GM19467 (cell line): ENCODE data around the gene RAF1.
"Not testable (repeated sequence)": the region's sequence is repeated elsewhere in the genome, so short reads cannot be mapped to it uniquely, and the experiment has no call there.

Experiments
- ATAC-seq: cut with Tn5 transposase; IDR thresholded peaks from one replicate; pipeline ENCODE4 v1.9.1; 2021; ENCODE audit warnings: mild to moderate bottlenecking, moderate library complexity; ENCODE audit not compliant: unreplicated experiment

RAF1 gene

DNA sequence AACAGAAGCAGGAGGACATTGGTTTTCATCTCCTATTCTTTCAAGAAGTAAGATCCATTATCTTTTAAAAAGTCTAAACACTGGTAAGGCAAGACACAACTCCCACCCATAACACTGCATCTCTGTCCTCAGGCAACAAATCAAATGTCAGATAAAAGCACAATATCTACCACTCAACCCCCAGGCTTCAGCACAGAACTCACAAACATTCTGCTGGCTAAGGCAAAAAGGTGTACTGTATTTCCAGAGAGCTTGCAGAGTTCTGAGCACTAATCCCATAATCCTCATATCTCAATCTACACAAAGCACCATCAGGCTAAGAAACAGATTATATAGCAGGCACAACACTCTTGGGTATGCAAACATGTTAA lies 20.9 kb downstream of the RAF1 start:
- no peak for ATAC-seq

GRCh38 chr3:12640853-12641252 lies 23.1 kb downstream of the RAF1 start:
- ATAC-seq, result not testable (repeated sequence)

- no peak for ATAC-seq
Observed at GRCh38 chr3:12638105-12638504, 25.8 kb downstream of the RAF1 start.

GRCh38 chr3:12633108-12633507 lies 30.8 kb downstream of the RAF1 start:
- ATAC-seq, result no peak

DNA sequence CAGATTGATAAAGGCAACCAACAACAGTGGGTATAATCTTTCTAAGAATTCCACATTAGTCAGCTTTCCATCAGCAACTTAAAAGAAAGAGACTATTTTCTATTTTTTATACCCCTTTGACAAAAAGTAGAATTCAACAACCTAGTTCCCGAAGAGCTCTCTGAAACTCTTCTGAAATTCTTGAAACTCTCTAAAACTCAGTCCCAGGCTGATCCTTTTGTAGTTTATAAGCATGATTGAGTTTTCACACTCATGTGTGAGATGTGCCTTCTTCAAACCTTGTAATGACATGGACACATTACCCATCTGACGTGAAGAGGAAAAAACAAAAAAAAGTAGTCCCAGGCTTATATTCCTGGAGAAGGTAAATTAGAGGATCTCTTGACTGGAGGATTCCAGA lies 31.4 kb downstream of the RAF1 start:
- ATAC-seq, result no peak

GRCh38 chr3:12630843-12631242 lies 33.1 kb downstream of the RAF1 start:
- ATAC-seq, result not testable (repeated sequence)

DNA sequence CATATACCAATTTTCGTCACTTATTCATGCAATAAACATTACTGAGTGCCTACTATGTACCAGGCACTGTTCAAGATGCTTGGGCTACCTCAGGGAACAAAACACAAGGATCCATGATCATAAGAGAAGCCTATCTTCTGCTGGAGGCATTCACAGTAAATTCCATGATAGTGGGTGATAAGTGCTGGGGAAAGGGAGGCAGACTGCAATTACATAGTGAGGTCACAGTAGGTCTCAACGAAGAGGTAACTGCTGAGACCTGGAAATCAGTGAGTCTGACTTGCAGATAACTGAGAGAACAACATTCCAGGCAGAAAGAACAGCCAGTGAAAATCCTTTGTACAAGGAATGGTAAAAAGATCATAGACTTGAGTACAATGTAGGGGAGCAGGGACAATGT lies 33.6 kb downstream of the RAF1 start:
- ATAC-seq, result no peak

- no peak for ATAC-seq
Observed at GRCh38 chr3:12629560-12629959, 34.4 kb downstream of the RAF1 start.

- ATAC-seq, result no peak
Observed at GRCh38 chr3:12628813-12629212, 35.1 kb downstream of the RAF1 start.

GRCh38 chr3:12627370-12627769 lies 36.5 kb downstream of the RAF1 start:
- ATAC-seq, result no peak

GRCh38 chr3:12624964-12625363 lies 39.0 kb downstream of the RAF1 start:
- ATAC-seq, result not testable (repeated sequence)

- ATAC-seq, result no peak
Observed at GRCh38 chr3:12624056-12624455, 39.9 kb downstream of the RAF1 start.

GRCh38 chr3:12622335-12622734 lies 41.6 kb downstream of the RAF1 start:
- no peak for ATAC-seq

DNA sequence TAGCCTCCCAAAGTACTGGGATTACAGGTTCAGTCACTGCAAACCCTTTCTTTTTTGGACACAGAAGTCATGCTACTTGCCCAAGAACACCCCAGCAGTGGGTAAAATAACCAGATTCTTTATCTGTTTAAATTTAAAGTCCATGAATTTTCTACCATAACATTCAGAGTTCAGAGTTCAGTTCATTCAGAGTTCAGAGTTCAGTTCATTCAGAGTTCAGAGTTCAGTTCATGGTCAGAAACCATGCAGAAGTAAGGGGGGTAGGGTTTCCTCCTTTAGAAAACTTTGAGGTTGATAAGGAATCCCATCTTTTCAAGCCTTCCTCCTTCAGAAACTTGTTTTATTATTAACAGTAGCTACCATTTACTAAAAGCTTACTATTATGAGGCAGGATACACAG lies 43.2 kb downstream of the RAF1 start:
- no peak for ATAC-seq

- ATAC-seq, result no peak
Observed at GRCh38 chr3:12620305-12620704, 43.6 kb downstream of the RAF1 start.

DNA sequence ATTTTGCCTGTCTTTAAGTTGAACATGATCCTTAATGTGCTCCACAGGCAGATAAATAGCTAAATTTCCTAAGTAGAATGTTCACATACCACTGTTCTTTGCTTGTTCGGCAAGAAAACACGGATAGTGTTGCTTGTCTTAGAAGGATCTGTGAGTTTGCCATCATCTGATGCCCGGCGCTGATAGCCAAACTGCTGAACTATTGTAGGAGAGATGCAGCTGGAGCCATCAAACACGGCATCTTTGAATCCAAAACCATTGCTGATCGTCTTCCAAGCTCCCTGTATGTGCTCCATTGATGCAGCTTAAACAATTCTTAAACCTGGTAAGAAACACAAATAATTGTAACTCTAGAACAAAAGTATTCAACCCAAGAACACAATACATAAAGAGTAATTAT lies 45.5 kb downstream of the RAF1 start:
- no peak for ATAC-seq

DNA sequence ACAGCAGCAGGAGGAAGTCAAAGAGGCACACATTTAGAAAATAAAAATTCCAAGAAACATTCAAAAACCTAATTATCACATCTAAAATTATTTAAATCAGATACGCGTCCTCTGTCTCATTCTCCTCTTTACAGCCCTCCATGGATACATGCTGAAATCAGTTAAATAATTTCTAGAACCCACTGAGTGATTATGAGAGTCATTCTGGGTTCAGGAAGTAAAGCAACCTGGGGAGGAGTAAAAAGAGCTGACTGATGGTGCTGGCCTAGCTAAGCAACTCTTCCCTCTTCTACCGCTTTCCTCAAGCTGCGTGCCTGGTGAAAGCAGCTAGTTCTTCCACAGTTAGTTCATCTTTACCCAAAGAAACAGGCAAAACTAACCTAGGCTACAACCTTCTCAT lies 48.7 kb downstream of the RAF1 start:
- no peak for ATAC-seq

DNA sequence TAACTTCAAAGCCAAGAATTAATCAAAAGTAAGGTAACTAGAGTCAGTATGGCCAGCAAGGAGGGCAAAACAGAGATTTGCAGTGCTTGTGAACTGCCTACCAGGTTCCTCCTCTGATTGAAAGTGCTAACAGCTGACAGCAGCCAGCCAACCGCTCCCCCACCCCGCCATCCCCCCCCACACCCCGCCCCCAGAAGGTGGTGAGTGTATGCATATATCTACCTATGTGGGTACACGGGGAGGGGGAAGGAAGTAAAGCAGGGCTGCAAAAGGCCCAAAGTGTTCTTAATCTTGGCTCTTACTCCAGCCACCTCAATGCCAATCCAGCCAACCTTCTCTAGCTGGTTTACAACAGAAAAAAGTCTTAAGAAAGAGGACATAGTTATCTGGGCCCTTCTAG lies 50.7 kb downstream of the RAF1 start:
- no peak for ATAC-seq

DNA sequence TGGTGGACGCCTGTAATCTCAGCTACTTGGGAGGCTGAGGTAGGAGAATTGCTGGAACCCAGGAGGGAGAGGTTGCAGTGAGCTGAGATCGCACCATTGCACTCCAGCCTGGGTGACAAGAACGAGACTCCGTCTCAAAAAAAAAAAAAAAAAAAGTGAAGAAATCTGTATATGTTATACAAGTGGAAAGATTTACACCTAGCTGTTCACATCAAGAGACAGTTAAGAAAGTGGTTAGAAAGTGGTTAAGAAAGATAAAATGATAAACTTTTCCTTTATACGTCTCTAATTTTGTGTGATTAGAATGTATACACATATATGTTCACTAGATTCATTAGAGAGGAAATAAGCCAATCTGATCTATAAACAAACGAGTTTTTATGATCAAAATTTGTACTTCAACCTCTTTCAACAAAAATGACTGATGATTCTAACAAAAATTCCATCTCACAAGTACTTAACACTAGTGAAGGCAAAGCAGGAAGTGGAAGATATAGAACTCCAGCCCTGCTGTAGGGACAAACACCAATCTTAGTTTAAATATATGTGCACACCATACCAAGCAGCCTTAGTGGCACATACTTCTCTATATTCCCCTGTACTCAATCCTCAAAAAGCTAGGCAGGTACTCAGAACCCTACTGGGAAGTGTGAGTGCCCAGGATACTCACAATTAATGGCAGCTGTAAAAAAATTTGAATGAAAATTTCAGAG lies 51.2 kb downstream of the RAF1 start:
- ATAC-seq, result no peak

DNA sequence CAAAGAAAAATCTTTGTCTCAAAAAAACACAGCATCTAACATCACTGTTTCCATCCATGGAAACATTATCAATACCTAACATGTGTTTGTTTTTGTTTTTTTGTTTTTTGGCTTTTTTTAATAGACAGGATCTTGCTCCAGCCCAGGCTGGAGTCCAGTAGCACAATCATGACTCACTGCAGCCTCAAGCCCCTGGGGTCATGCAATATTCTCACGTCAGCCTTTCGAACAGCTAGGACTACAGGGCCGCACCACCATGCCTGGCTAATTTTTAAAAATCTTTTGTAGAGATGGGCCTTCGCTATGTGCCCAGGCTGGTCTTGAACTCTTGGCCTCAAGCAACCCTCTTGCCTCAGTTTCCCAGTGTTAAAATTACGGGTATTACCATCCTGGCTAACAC lies 52.8 kb downstream of the RAF1 start:
- no peak for ATAC-seq

- ATAC-seq, result no peak
Observed at GRCh38 chr3:12608376-12608775, 55.5 kb downstream of the RAF1 start.

- no peak for ATAC-seq
Observed at GRCh38 chr3:12603969-12604368, 59.9 kb downstream of the RAF1 start.

DNA sequence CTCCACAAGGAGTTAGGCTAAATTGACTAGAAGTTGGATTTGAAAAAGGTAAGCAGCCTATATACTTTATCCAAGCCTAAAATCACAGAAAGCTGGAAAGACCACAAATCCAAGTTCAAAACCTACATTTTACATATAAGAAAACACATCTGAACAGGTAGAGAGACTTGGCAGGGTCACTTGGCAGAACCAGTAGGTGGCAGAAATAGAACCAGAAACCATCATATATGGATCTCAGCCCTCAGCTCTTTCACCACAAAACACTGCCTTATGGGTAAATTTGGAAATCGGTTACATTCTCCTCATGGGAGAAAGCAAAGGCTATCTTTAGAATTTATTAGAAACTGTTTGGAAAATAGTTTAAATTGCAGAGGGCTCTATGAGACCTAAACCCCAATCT lies 62.8 kb downstream of the RAF1 start:
- ATAC-seq, result no peak
